GM18517 (cell line): ENCODE measurements around the gene RASA3.

Experiments
- ATAC-seq: cut with Tn5 transposase; IDR thresholded peaks from one replicate; pipeline ENCODE4 v1.9.1; 2021; ENCODE audit warnings: mild to moderate bottlenecking, moderate library complexity; ENCODE audit not compliant: unreplicated experiment

RASA3 gene

GRCh38 chr13:114043421-114044053 lies 88.9 kb downstream of the RASA3 start:
- ATAC-seq = no peak

GRCh38 chr13:114042066-114042815 lies 90.2 kb downstream of the RASA3 start:
- ATAC-seq = no peak

- no peak for ATAC-seq
Measured at GRCh38 chr13:114041493-114041892, 90.9 kb downstream of the RASA3 start.

- ATAC-seq = no peak
Measured at GRCh38 chr13:114039471-114040141, 92.8 kb downstream of the RASA3 start.

- ATAC-seq = no peak
Measured at GRCh38 chr13:114038900-114039299, 93.5 kb downstream of the RASA3 start.

- no peak for ATAC-seq
Measured at GRCh38 chr13:114038211-114038613, 94.2 kb downstream of the RASA3 start.

GRCh38 chr13:114037674-114038073 lies 94.7 kb downstream of the RASA3 start:
- ATAC-seq = no peak

- no peak for ATAC-seq
Measured at GRCh38 chr13:114035583-114036531, 96.6 kb downstream of the RASA3 start.

GRCh38 chr13:114035186-114035582 lies 97.2 kb downstream of the RASA3 start:
- no peak for ATAC-seq

- no peak for ATAC-seq
Measured at GRCh38 chr13:114034481-114034891, 97.9 kb downstream of the RASA3 start.

GRCh38 chr13:114033541-114034315 lies 98.7 kb downstream of the RASA3 start:
- ATAC-seq = no peak

GRCh38 chr13:114032126-114032799 lies 100.2 kb downstream of the RASA3 start:
- no peak for ATAC-seq

- no peak for ATAC-seq
Measured at GRCh38 chr13:114031631-114032030, 100.8 kb downstream of the RASA3 start.

- no peak for ATAC-seq
Measured at GRCh38 chr13:114030666-114031610, 101.5 kb downstream of the RASA3 start.

GRCh38 chr13:114029866-114030625 lies 102.4 kb downstream of the RASA3 start:
- no peak for ATAC-seq

GRCh38 chr13:114027826-114028225 lies 104.6 kb downstream of the RASA3 start:
- no peak for ATAC-seq

GRCh38 chr13:114027046-114027715 lies 105.2 kb downstream of the RASA3 start:
- no peak for ATAC-seq
